ENCODE measurements around the gene PRPF6. TPM values are rescaled to one million over a fixed set of nuclear protein-coding genes. Genes with fewer than 3 reads are reported as not detected.
A peak's percentile ranks its signal among the peaks of the same experiment; 100 is the strongest.

The PRPF6 gene
- total and polyA plus RNA-seq, 2 donors (not counting 1 experiment from before 2014, with no cell fraction given): 31.7 to 82.9 TPM

- H3K4me2 ChIP-seq (replicated peaks; ENCODE audit: low read depth, low read length, poor library complexity, severe bottlenecking): no peak overlapping the region
- peaks cover 9 to 18% of the 10 kb centered on the region in 2 donors for H3K4me1 ChIP-seq (ENCODE audit: control insufficient read depth in 2 of 2, insufficient read depth in 2 of 2, low read length in 2 of 2)
- intact Hi-C loops (cut with micrococcal nuclease): no loop called here
- H3K9me3 Mint-ChIP-seq (ENCODE audit: insufficient read depth): no peaks in the 10 kb centered on the region
- POLR2A ChIA-PET: no interaction called here
- DNase-seq (no peak), ATAC-seq (ENCODE audit: low read depth) (no peak)
- no peaks in the 10 kb centered on the region for H3K36me3 ChIP-seq (replicated peaks in 1 of 2; ENCODE audit: control extremely low read depth in 1 of 2, control insufficient read depth in 1 of 2, extremely low read depth in 1 of 2, insufficient read depth in 2 of 2, low read length in 1 of 2)
- no peak overlapping the region for H3K27ac Mint-ChIP-seq
- TF ChIP-seq CTCF (IDR thresholded peaks at IDR 0.05): no peak
- no peak for TF ChIP-seq EZH2 (IDR thresholded peaks at IDR 0.05; ENCODE audit: borderline replicate concordance, insufficient read depth, low read depth, low read length, poor library complexity, severe bottlenecking)
- H3K27me3 ChIP-seq (replicated peaks in 1 of 4; ENCODE audit: control extremely low read depth in 1 of 4, control insufficient read depth in 3 of 4, insufficient read depth in 4 of 4, low read length in 3 of 4): peaks cover 0 to 47% (median 14%) of the 10 kb centered on the region in 4 experiments
- H3K4me1 Mint-ChIP-seq: peaks cover 15% of the 10 kb centered on the region
- no peak overlapping the region for H3K4me3 ChIP-seq (ENCODE audit: control extremely low read depth in 1 of 5, extremely low read depth in 1 of 5, insufficient read depth in 1 of 5, low read depth in 2 of 5, low read length in 4 of 5)
- CTCF ChIA-PET: interaction anchor here (1.1 to 1.3 kb wide), 2 partner anchors 15 to 18 kb away, joined by 5 to 6 read pairs; no protein-coding TSS in a partner anchor
- H3K27me3 Mint-ChIP-seq: peaks cover 23% of the 10 kb centered on the region
- H2AFZ ChIP-seq (ENCODE audit: insufficient read depth, low read depth, low read length, poor library complexity, severe bottlenecking): no peak overlapping the region
- no peaks in the 10 kb centered on the region for H4K20me1 ChIP-seq (ENCODE audit: control insufficient read depth, insufficient read depth, low read length, poor library complexity, severe bottlenecking)
- peaks cover 0 to 8% (median 0%) of the 10 kb centered on the region in 3 donors for H3K9me3 ChIP-seq (ENCODE audit: control extremely low read depth in 1 of 3, control insufficient read depth in 2 of 3, insufficient read depth in 1 of 3, low read length in 2 of 3)
- WGBS (ENCODE audit: insufficient coverage): 65% methylated on average over 7 of the region's 7 CpGs
- H3K27ac ChIP-seq (ENCODE audit: low read length in 2 of 2): no peak overlapping the region
- H3K4me3 Mint-ChIP-seq: no peak overlapping the region
- H3K9ac ChIP-seq (ENCODE audit: low read length): no peak overlapping the region
- no peaks in the 10 kb centered on the region for H3K79me2 ChIP-seq (ENCODE audit: control insufficient read depth, insufficient read depth, low read length)
Measured at GRCh38 chr20:64056639-64056888, 75.6 kb downstream of the PRPF6 start.

GRCh38 chr20:64056889-64057627, 76.1 kb downstream of the PRPF6 start:
- 60% methylated on average over 32 of the region's 39 CpGs for WGBS (ENCODE audit: insufficient coverage)
- Mint-ChIP-seq H3K4me1 (peaks cover 15% of the 10 kb centered on the region), H3K4me3 (peak overlapping the region; percentile 23), H3K9me3 (ENCODE audit: insufficient read depth) (no peaks in the 10 kb centered on the region), H3K27me3 (peaks cover 20% of the 10 kb centered on the region), H3K27ac (no peak overlapping the region)
- TF ChIP-seq CTCF (IDR thresholded peaks at IDR 0.05) (no peak), EZH2 (IDR thresholded peaks at IDR 0.05; ENCODE audit: borderline replicate concordance, insufficient read depth, low read depth, low read length, poor library complexity, severe bottlenecking) (no peak)
- Histone ChIP-seq H3K27me3 (replicated peaks in 1 of 4; ENCODE audit: control extremely low read depth in 1 of 4, control insufficient read depth in 3 of 4, insufficient read depth in 4 of 4, low read length in 3 of 4) (peaks cover 0 to 42% (median 14%) of the 10 kb centered on the region in 4 experiments), H3K79me2 (ENCODE audit: control insufficient read depth, insufficient read depth, low read length) (no peaks in the 10 kb centered on the region), H2AFZ (ENCODE audit: insufficient read depth, low read depth, low read length, poor library complexity, severe bottlenecking) (peak overlapping the region; percentile 27), H3K9ac (ENCODE audit: low read length) (no peak overlapping the region), H3K4me3 (ENCODE audit: control extremely low read depth in 1 of 5, extremely low read depth in 1 of 5, insufficient read depth in 1 of 5, low read depth in 2 of 5, low read length in 4 of 5) (no peak overlapping the region), H3K4me2 (replicated peaks; ENCODE audit: low read depth, low read length, poor library complexity, severe bottlenecking) (peak overlapping the region; percentile 36), H3K27ac (ENCODE audit: low read length in 2 of 2) (no peak overlapping the region), H4K20me1 (ENCODE audit: control insufficient read depth, insufficient read depth, low read length, poor library complexity, severe bottlenecking) (no peaks in the 10 kb centered on the region), H3K36me3 (replicated peaks in 1 of 2; ENCODE audit: control extremely low read depth in 1 of 2, control insufficient read depth in 1 of 2, extremely low read depth in 1 of 2, insufficient read depth in 2 of 2, low read length in 1 of 2) (no peaks in the 10 kb centered on the region), H3K9me3 (ENCODE audit: control extremely low read depth in 1 of 3, control insufficient read depth in 2 of 3, insufficient read depth in 1 of 3, low read length in 2 of 3) (peaks cover 0 to 8% (median 0%) of the 10 kb centered on the region in 3 donors), H3K4me1 (ENCODE audit: control insufficient read depth in 2 of 2, insufficient read depth in 2 of 2, low read length in 2 of 2) (peaks cover 9 to 20% of the 10 kb centered on the region in 2 donors)
- intact Hi-C loops (cut with micrococcal nuclease): loop anchor here (1.0 kb wide), 1 partner anchor 19 kb away; no protein-coding TSS in a partner anchor
- ChIA-PET CTCF (interaction anchor here (0.6 to 2.0 kb wide), 13 partner anchors 9 to 561 kb away, joined by 3 to 11 read pairs (median 4); partner anchors contain the start of genes LKAAEAR1, PRPF6, SAMD10 and UCKL1), POLR2A (no interaction called here)
- DNase-seq (no peak), ATAC-seq (ENCODE audit: low read depth) (no peak)
